Activated CD4-positive, alpha-beta T cell treated with anti-CD3 and anti-CD28 coated beads, Interleukin-10, Interleukin-2, amounts not matched to agents 100 ng/mL and 50 ng/mL, durations not matched to agents 16 hours and 8 hours (primary cell): Measurements from ENCODE around the gene TTC22.
"Not testable (repeated sequence)": the region's sequence is repeated elsewhere in the genome, so short reads cannot be mapped to it uniquely, and the experiment has no call there.

Experiments
- DNase-seq: peaks from one replicate; pipeline ENCODE4 v3.0.0-alpha.2; 2020

Gene TTC22

DNA sequence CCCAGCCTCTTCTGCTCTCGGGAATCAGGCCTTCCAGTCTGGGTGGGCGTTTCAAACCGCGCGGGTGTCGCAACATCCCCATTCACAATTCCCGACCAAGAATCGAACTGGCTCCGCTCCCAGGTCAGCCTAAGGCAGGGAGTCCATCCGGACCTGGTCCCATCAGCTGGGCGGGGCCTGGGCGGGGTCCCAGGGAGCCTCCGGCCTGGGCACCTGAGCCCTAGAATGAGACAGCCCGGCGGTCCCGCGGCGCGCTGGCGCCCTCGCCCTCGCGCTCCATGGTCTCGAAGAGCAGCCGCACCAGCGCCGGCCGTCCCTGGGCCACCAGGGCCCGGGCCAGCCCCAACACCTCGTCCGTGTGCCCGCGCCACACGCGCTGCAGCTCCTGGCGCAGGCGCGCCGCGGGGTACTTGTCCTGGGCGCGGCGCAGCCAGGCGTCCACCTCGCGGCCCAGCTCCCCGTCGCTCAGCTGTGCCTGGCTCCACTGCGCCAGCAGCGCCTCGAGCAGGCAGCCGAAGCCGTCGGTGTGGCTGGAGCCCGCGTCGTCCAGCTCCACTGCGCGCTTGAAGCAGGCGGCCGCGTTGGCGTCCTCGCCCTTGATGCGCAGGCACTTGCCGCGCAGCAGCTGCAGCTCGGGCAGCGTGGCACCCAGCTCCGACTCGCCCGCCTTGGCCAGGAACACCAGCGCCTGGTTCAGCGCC is 19.9 kb downstream of the TTC22 start:
- DNase-seq, result no peak

DNA sequence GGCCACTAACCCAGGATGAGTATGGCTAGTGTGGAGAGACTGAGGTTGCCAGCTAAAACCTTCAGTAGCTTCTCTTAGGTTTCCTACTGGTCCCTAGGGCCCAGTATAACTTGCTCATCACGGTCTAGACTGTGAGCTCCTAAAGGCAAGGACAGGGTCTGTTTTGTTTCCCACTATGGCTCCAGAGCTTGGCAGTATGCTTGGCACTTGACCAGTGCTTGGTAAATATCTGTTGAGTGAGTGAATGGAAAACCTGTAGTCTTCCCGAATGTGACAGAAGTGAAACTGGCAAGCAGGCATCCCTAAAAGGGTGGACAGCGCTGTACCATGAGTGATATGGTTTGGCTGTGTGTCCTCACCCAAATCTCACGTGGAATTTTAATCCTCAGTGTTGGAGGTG is 23.7 kb downstream of the TTC22 start:
- no peak for DNase-seq

DNA sequence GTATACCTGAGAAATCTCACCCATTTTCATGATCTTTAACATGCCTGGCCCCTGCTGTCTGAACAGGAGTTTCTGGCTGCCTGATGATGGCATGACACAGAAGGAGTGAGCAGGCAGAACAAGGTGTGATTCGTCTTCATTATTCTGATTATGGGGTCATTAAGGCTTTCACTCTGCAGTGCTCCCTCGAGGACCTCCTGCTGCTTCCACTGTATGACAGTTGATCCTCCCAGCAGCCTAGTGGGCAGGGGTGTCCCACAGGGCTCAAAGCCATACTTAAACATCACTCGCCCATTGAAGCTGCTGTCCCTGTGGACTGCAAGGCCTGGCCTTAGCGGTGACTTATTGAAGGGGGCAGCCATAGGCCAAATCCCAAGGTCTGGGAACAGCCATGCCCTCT is 24.1 kb downstream of the TTC22 start:
- DNase-seq, result no peak

DNA sequence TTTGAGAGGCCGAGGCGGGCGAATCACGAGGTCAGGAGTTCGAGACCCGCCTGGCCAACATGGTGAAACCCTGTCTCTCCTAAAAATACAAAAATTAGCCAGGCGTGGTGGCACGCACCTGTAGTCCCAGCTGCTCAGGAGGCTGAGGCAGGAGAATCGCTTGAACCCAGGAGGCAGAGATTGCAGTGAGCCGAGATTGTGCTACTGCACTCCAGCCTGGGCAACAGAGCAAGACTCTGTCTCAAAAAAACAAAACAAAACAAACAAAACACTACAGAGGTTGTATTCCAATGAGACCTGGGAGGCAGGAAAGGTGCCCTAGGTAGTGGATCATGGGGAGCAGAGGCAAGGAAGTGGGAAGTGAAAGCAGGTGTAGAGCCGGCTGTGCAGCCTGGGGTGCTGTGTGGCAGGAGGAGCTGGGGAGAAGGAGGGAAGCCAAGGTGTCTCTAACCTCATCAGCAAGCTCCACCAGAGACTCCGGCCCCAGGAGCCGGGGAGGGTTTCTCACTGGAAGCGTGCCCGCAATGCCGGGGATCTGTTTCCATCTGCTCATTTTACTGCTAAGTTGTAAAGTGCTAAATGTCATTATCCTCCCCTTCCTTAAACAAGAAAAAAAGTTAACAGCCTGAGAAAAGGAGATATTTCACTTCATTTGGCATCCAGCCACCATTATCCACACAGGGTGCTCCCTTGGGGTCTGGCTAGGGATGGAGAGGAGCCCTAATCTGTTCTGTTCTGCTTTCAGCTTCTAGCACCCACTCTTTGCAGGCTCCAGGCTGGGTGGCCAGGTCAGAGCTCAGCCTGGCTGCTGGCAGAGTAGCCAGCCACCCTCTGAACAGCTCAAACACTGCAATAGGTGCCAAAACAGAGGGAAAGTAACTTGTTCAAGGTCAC is 25.0 kb downstream of the TTC22 start:
- DNase-seq, result not testable (repeated sequence)

DNA sequence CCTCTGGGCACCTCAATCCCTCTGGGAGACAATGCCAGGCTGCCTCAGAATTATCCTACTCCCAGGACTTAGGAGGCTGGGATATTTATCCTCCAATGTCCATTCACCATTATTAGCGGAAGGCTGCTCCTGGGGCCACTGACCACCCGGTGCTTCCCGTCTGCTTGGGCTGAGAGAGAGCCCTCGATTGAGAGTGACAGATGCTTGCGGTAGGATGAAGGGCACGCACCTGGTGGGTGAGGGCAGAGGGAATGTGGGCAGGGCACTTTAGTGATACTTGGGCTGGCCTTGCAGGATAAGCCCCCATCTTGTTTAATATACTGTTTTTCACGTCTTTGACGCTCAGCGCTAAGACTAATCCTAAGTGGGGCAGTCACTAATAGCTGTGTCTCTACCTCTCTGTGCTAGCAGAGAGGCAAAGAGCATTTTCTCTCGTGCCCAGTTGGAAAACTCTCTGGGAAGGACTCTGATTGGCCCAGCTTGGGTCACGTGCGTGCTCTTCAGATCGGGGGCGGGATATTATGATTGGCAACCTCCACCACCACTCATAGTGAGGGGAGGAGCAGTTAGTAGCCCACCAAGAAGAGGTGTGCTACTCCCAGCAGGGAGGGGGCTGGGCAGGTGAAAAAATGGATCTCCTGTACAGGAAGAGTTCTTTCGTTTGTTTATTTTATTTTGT is 26.2 kb downstream of the TTC22 start:
- peak; percentile 19 for DNase-seq

DNA sequence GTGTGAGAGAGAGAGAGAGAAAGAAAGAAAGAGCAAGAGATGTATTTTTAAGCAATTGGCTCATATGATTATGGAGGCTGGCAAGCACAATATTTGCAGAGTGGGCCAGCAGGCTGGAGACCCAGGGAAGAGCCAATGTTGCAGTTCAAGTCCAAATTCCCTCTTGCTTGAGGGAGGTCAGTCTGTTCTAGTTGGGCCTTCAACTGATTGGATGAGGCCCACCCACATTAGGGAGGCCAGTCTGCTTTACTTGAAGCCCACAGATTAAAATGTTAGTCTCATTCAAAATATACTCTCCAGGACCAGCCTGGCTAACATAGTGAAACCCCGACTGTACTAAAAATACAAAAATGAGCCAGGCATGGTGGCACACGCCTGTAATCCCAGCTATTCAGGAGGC is 28.2 kb downstream of the TTC22 start:
- DNase-seq, result no peak

DNA sequence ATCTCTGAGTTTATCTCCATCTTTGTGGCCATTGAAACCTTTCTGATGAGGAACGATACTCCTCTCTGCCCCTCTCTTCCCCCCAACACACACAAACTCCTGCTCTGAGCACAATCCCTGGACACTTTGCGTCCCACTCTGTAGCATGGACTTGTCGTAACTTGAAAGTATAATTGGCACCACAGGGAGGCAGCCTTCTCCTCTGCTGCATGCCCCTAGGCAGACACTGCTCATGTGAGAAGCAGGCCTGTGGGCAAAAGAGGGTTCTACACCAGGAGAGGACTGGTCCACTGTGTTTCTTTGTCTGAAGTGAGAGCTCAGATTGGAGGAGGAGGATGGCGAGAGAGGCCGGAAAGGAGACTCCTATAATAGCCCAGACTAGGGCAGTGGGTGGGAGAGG is 33.0 kb downstream of the TTC22 start:
- DNase-seq, result peak; percentile 21

DNA sequence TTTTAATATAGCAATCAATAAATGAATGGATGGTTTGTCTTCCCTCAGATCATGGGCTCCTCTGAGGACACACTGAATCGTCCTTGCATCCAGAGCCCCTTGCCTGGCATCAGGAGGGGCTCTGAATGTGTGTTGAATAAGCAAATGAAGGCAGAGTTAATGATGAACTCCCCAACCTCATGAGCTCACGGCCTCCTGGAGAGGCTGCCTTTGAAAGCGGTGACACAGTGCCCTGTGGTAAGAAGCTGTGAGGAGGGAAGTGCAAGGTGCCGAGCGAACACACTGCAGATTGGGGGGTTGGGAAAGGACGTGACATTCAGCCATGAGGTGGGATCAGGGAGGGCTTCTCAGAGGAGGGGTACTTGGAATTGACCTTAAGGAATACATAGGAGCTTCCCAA is 33.6 kb downstream of the TTC22 start:
- DNase-seq, result no peak

DNA sequence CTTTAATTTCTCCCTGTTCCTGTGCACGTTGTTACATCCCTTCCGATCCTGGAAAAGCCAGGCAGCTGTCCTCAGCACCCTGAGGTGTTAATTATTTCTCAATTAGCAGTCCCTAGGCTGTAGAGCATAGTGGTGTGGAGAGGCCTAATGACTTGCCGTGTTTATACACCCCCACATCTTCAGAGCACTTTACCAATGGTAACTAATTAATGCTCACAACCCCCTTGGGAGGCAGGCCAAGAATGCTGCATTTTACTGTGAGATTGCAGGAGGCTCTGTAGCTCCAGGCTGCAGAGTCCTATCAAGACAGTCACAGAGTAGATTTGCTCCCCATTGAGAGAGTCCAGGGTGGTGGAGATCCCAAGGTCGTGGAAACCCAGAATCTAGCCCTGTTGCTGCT is 34.4 kb downstream of the TTC22 start:
- no peak for DNase-seq

DNA sequence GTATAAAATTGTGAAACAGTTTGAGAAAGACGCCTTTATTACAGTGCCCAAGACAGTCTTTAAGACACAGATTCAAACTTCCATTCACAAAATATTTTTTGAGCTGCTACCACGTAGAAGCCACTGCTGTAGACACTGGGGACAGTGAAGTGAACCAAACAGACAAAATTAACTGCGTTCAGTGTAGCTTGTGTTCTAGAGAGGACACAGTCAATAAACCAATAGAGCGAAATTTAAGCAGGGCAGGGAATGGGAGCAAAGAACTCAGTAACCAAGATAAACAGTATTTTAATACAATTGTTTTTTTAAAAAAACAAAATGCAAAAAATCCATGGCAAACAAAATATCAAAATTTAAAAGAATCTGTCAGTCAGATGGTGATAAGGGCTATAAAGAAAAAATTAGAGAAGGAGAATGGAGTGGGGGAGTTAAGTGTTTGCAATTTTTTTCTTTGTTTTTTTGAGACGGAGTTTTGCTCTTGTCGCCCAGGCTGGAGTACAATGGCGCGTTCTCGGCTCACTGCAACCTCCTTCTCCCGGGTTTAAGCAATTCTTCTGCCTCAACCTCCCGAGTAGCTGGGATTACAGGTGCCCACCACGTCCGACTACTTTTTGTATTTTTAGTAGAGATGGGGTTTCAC is 36.1 kb downstream of the TTC22 start:
- no peak for DNase-seq

DNA sequence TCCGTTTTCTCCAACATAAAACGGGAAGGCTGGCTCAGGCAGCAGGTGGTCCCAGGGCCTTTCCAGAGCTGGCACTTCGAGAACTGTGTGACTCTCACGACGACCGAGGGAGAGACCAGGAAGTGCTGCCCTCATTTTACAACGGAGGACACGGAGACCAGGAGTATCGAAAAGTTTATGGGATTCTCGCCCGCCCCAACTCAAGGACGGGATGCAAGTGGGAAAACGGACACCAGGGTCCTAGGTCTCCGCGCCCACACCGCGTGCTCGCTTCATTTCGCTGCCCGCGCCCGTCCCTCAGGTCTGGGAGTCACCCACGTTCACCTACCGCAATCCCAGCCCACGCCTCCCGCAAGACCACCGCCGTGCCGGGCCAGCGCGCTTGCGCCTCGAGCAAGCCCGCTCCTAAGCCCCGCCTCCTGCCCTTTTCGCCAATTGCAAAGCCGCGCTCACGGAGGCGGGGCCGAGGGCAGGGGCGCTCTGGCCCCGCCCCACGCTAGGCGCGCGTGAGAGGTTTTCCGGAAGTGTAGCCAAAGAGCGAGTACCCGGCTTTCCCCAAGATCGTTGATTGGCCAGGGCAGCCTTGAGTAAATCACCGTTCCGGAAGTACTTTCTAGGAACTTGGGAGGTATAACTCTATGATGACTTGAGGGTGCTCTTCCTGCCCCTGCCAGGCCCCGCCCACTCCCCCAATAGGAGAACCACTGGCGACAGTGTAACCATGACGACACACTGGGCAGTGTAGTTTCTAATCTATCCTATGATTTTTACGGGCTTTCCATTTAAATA is 36.8 kb downstream of the TTC22 start, which contains the start of gene PARS2:
Gene PARS2 (minus strand): TSS at position 391 of the 789 bp plus-strand sequence. CDS start 5,362 bp downstream, outside the sequence.
- peak; percentile 98 for DNase-seq

DNA sequence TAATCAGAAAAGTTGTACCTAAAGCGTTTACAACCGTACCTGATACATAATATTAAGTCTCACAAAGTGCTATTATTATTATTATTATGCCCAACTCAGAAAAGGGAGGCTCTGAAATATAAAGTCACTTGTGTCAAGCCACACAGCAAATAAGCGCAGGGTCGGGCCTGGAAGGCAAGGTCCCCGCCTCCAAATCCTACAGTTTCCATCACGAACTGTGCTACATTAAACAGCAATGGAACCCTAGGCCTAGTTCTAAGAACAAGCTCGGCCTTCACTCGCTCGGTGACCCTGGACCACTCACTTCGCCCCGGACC is 37.3 kb downstream of the TTC22 start:
- DNase-seq, result peak; percentile 7

DNA sequence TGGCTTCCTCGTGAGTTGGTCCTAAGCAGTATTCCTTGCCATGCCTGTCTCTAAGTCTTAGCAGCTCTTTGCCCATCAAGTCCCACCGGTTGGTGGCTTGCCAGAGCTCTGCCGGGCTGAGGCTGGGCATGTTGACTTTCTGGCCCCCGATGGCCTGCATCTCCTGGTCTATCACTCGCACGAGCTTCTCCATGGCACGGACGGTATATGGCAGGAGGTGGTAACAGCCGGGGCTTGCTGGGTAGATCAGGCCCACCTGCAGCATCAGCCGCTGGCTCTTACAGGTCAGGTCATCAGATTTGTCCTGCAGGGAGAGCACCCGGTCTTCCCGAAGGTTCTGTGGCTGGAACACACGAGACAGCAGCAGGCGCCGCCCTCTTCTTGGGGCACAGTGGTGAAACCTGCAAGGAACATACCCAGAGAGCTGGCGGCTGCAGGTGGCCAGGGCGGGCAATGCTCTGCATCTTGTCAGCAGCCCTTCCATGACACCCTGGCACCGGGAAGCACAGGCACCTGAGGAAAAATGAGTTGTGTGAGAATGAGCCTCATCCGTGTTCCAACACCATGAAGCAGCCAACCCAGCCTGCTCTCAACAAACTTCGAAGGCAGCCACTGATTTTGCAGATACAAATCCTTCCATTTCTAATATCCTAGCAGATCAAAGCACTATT is 42.3 kb downstream of the TTC22 start:
- no peak for DNase-seq

DNA sequence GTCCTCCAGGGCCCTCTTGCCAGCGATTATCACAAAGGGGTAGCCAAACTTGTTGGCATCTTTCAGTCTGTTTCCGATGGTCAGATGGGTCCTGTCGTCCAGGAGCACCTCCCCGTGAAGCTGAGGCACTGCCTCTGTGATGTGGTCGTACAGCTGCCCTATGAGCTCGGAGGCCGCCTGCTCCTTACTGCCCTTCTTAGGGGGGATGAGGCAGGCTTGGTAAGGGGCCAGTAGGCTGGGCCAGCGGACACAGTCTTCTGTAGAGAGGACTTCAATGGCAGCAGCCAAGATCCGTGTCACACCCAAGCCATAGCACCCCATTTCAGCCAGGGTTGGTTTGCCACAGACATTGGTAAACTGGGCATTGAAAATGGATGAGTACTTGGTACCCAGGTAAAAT is 43.3 kb downstream of the TTC22 start:
- DNase-seq, result no peak

DNA sequence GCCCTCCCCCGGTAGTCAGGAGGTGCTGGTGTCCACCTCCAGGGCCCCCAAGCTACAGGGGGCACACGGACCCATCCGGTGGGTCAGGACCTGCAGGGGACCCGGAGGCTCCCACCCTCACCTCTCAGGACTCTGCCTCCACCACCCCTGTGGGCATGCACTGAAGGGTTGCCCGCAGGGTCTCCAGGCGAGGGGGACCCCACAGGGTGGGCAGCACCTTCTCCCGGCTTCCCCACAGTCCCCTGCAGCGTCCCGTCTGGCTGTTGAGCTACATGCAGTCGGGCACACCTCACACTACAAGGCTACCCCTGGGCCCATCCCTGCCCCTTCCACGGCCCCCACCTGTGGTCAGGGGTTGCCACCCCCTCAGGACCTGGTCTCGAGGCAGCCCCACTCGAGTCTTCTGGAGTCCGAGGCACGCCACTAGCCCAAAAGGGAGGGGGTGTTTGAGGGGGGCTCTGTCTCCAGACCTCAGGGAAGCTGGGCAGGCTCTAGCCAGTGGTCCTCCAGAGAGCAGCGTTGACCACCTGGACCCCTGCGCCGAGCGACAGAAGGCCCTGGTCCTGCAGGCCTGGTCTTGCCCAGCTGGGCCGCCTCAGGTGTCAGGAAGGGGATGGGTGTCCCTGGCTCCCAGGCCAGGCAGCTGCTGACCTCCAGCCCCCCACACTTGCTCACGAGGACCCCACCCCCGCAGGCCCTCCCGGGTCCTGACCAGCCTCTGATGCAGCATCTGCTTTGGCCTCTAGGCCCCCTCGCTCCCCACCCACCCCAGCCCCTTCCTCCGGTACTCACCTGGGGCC is 46.4 kb downstream of the TTC22 start:
- no peak for DNase-seq

DNA sequence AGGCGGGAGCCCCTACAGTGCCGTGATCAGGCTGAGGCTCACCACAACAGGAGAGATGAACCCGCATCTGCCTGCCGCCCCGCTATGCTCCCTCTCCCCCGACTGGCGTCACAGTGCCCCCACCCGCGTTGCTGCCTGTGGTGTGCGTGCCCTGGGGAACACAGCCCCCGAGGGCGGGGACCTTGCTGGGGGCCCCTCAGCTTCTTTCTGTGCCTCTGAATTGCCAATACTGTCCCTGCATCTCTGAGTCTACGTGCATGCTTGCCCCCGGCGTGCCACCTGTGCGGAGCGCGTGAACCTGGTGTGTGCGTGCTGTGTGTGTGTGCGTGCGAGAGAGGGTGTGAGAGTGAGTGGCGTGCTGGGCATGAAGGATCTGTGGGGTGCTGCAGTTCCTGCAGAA is 47.1 kb downstream of the TTC22 start:
- no peak for DNase-seq

DNA sequence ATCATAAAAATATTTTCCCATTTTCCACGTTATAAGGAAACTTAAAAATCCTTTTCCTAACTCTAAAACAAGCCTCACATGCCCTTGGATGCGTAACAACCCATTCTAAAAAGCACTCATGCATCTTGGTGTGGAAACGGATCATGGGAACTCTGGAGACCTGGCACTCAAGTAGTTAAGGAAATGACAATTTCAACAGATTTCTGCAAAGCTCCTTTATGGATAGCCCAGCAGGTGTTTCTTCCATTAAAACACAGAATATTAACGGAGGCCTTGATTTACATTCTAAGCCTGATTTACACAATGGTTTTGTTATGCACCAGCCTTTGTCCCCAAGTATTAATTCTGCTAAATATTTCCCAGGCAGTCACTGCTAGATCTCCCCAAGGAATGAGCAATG is 49.7 kb downstream of the TTC22 start:
- DNase-seq, result no peak

DNA sequence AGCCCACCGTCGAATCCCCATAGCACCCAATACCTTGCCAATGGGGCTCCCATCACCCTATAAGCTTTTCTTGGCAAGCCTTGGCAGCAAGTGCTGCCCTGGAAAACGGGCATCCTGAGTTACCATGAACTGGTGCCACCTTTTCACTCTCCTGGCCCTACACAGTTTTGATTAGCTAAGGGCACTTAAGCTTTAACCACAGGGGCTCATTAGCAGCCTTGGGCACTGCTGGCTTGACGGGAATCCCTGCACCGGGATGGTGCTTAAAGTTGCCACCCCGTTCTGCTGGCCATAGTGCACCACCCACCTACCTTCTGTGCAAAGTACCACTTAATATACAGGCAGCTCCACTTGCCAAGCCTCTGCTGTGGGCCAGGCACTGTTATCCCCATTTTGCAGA is 50.5 kb downstream of the TTC22 start:
- no peak for DNase-seq

DNA sequence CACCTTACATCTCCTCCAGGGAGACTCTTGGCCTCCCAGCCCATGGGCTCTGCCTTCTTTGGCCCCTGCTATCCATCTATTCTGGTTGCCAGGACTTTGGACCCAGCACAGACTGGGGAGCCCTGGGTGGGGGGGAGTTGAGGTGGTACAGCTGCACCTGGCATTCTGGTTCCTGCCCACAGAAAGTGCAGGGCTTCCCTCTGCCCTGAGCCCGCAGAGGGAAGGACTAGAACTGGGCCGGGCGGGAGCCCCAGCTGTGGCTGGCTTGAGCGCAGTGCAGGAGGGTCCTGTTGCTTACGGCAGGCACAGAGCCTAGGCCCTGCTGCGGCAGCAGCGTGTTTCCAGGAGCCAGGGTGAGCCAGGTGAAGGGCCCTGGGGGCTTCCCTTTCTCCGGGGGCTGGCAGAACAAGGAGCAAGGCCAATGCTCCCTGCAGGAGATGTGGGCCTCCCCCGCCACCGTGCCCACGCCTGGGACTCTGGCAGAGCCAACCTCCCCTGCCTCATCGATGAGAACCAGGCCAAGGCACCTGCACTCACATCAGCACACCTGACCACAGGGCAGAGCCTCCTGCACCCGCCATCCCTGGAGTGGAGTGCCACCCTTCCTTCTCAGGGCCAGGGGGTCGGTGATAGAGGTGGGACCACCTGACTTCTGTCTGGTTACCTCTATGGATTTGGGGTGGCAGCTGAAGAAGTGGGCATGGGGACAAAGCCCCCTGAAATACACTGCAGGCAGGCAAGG is 52.9 kb downstream of the TTC22 start:
- no peak for DNase-seq

DNA sequence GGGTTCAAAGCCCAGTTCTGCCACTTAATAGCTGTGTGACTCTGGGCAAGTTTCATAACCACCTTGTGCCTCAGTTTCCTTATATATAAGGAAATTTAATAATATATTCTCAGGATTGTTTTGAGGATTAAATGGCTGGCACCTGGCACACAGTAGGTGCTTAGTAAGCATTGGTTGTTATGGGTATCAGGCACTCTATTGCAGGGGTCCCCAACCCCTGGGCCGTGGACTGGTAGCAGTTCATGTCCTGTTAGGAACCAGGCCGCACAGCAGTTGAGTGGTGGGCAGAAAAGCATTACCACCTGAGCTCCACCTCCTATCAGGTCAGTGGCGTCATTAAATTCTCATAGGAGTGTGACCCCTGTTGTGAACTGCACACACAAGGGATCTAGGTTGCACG is 55.3 kb downstream of the TTC22 start:
- DNase-seq, result no peak
